CD4-positive, alpha-beta T cell treated with Interleukin-12 subunit alpha and Interleukin-12 subunit beta, for 1 hour (primary cell): ENCODE results near the gene SLC6A1.

Source experiments
- DNase-seq: peaks from one replicate; pipeline ENCODE4 v3.0.0-alpha.2; 2020

Gene SLC6A1

DNA sequence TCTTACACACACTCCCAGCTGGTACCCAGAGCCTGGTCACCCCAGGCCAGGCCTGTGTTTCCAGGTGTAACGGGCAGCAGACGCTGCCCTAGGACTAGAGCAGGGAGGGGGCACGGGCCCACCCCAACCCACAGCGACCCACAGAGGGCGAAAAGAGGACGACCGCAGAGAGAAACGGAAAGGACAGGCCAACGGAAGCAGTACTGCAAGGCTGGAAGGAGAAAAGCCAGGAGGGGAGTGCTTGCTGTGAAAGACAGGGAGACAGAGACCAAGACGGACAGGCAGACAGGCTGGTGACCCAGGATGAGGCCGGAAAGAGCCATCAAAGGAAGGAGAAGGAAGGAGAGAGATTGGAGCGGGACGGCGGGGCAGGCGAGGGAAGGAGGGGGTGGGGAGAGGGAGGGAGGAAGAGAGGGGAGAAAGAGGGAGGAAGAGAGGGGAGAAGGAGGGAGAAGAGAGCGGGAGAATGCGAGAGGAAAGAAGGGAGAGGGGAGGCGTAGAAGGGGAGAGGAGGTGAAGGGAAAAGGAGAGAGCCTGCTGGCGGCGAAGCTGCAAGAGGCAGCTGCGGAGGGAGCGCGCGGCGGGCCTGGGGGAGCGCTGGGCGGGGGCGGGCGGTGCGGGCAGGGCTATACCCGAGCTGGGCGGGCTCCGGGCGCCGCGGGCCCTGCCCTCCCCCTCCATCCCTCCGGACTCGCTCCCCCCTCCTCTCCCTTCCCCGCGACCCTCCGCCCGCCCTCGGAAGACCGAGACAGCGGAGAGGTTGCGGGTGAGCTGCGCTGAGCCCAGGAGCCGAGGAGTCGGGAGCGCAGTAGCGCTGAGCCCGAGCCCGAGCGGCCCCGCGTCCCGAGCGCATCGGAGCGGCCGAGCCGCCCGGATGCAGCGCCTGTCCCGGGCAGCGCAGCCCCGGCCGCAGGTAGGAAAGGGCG, at the start of gene SLC6A1:
TSS of gene SLC6A1 (plus strand) at position 732 of the 926 bp plus-strand sequence. CDS start 24,464 bp downstream, outside the sequence.
- no peak for DNase-seq

GRCh38 chr3:10944866-10945265, 47.7 kb upstream of the SLC6A1 start:
- DNase-seq: no peak

- DNase-seq: peak; percentile 28
These were observed 46.8 kb upstream of the SLC6A1 start for GRCh38 chr3:10945683-10946287.

- no peak for DNase-seq
These were observed 46.0 kb upstream of the SLC6A1 start for GRCh38 chr3:10946526-10946925.

GRCh38 chr3:10948326-10948725, 44.2 kb upstream of the SLC6A1 start:
- DNase-seq: no peak

DNA sequence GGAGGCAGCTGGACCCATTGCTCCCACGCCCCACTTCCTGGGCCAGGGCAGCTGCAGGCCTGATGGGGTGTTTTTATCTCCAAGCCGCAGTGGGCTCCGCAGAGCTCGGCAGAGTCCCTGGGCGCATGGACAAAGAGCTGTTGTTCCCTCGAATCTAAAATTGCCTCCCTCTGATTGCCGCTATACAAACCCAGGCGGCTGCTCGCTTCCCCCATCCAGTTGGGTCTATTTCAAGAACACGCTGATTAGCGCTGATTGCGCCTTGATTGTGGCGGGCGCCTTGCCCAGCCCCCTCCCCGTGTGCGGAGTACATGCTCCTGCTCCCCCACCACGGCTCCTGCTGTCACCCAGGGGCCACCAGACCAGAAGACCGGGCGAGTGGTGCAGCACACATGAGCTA, 43.4 kb upstream of the SLC6A1 start:
- DNase-seq: no peak

GRCh38 chr3:10950476-10951294, 41.9 kb upstream of the SLC6A1 start:
- DNase-seq: no peak

DNA sequence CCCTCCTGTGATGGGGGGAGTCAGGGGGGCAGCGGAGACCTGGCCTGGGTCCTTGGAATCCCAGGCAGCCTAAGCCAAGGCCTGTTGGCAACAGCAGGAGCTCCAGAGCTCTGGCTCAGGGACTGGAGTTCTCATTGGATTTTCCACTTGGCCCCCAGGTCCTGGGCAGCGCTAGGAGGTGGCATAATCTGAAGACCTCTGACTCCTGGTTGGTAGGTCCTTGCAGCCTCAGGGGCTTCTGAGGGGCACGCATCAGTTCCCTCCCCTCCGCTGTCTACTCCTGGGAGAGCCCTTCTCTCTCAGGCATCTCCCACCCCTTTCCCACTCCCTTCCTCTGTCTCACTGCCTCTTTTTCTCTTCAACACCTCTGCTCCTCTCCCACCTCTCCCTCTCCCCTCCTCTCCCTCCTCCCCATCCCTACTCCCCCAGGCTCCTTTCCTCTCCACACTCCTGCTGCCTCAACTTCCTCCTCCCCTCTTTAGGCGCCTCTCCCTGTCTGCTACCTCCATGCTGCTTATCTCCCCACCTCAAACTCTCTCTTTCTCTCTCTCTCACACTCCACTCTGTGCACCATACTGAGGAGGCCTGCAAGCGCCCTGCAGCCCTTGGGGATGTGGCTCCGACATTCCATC, 41.1 kb upstream of the SLC6A1 start:
- no peak for DNase-seq

DNA sequence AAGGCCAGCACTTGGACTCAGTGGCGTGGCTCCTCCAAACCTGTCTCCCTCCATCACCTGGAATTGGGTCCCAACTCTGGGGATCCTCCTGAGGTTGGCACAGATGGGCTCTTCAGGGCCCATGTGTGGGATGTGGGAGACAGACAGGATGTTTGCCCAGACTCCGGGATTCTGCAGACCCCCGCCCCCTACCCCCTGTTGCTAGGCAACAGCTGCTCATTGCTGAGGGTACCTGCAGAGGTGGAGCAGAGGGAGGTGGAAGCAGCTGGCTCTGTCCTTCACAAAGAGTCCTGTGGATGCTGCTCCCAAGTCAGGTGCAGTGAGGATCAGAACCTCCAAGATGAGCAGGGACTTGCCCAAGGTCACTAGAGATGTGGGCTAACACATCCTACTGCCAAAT, 40.0 kb upstream of the SLC6A1 start:
- DNase-seq: no peak

GRCh38 chr3:10954740-10955139, 37.8 kb upstream of the SLC6A1 start:
- DNase-seq: no peak

DNA sequence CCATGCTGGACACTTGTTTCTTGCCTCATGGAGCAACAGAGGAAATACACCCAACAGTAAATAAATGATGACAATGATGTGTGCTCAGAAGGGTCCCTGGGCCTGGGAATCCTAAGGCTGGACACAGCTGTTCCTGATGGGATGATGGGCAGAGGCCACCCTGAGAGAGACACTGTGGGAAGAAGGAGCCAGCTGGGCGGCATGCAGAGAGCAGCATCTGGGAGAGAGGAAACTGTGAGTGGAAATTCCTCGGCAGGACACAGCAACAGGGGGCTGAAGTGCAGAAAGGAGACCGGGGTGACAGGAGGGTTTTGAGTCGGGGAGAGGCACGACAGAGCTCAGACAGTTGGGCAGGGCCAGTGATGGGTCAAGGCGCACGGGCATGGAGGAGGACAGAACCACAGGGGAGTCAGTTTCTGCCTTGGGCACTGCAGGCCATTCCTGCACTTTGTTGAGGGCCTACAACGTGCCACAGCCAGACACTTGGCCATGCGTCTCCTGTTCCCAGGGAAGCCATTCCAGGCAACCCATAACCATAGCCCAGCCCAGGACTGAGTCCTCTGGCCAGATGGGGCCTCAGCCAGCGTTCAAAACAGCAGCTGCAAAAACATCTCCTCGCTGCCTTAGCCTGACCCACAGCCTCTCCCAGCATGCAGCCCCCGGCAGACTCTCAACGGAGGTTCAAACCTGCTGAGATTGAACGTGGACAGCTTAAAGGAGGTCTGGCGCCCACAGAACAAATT, 36.7 kb upstream of the SLC6A1 start:
- DNase-seq: no peak

- DNase-seq: no peak
These were observed 36.0 kb upstream of the SLC6A1 start for GRCh38 chr3:10956531-10956930.

GRCh38 chr3:10956986-10957385, 35.6 kb upstream of the SLC6A1 start:
- no peak for DNase-seq

- DNase-seq: no peak
These were observed 34.4 kb upstream of the SLC6A1 start for GRCh38 chr3:10957976-10958749.

DNA sequence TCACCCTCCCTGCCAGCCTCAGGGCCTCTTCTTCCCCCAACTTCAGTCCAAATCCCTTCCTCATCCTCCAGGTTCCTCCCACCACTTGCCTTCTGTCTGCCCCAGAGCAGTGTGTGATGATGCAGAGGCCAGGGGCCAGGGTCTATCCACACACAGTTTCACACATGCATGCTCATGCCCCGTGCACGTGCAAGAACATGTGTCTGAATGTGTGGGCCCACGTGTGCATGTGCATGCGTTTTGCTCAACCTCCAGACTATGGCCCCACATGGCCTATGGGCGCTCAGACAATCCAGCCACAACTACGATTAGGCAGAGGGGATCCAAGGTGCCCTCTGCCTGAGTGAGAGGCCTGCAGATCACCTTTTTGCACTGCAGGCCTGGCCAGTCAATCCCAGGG, 32.3 kb upstream of the SLC6A1 start:
- no peak for DNase-seq

- no peak for DNase-seq
These were observed 30.6 kb upstream of the SLC6A1 start for GRCh38 chr3:10961921-10962320.

- DNase-seq: no peak
These were observed 30.0 kb upstream of the SLC6A1 start for GRCh38 chr3:10962481-10963036.

GRCh38 chr3:10964537-10965167, 27.9 kb upstream of the SLC6A1 start:
- no peak for DNase-seq

GRCh38 chr3:10968401-10968800, 24.1 kb upstream of the SLC6A1 start:
- no peak for DNase-seq

- no peak for DNase-seq
These were observed 22.1 kb upstream of the SLC6A1 start for GRCh38 chr3:10970306-10970960.
